ENCODE results near the gene STAB1. TPM values are rescaled to one million over a fixed set of nuclear protein-coding genes. Genes with fewer than 3 reads are reported as not detected.

STAB1 gene
- total and polyA plus RNA-seq, 3 donors from 2014 or later: 41.7 to 71.9 (median 58.6) TPM

- no peak for TF ChIP-seq POLR2A (IDR thresholded peaks at IDR 0.05)
- TF ChIP-seq, protein P1, sequence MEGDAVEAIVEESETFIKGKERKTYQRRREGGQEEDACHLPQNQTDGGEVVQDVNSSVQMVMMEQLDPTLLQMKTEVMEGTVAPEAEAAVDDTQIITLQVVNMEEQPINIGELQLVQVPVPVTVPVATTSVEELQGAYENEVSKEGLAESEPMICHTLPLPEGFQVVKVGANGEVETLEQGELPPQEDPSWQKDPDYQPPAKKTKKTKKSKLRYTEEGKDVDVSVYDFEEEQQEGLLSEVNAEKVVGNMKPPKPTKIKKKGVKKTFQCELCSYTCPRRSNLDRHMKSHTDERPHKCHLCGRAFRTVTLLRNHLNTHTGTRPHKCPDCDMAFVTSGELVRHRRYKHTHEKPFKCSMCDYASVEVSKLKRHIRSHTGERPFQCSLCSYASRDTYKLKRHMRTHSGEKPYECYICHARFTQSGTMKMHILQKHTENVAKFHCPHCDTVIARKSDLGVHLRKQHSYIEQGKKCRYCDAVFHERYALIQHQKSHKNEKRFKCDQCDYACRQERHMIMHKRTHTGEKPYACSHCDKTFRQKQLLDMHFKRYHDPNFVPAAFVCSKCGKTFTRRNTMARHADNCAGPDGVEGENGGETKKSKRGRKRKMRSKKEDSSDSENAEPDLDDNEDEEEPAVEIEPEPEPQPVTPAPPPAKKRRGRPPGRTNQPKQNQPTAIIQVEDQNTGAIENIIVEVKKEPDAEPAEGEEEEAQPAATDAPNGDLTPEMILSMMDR (IDR thresholded peaks at IDR 0.05): no peak
- intact Hi-C loops (cut with DNase I; ENCODE audit: low total_unique reads): no loop called here
- H3K36me3 ChIP-seq (ENCODE audit: low read depth, missing control alignments): no peaks in the 10 kb centered on the region
- H3K9me3 ChIP-seq: no peaks in the 10 kb centered on the region
- H3K27me3 ChIP-seq: no peaks in the 10 kb centered on the region
- 83 to 84% methylated on average over 11 to 12 of the region's 12 CpGs for WGBS, 2 donors
- H3K27ac ChIP-seq: no peak overlapping the region
- no peak overlapping the region for H3K4me3 ChIP-seq
- peaks cover 9% of the 10 kb centered on the region for H3K4me1 ChIP-seq
- no peak for DNase-seq
Measured at GRCh38 chr3:52447512-52448355, 47.4 kb upstream of the STAB1 start.

DNA sequence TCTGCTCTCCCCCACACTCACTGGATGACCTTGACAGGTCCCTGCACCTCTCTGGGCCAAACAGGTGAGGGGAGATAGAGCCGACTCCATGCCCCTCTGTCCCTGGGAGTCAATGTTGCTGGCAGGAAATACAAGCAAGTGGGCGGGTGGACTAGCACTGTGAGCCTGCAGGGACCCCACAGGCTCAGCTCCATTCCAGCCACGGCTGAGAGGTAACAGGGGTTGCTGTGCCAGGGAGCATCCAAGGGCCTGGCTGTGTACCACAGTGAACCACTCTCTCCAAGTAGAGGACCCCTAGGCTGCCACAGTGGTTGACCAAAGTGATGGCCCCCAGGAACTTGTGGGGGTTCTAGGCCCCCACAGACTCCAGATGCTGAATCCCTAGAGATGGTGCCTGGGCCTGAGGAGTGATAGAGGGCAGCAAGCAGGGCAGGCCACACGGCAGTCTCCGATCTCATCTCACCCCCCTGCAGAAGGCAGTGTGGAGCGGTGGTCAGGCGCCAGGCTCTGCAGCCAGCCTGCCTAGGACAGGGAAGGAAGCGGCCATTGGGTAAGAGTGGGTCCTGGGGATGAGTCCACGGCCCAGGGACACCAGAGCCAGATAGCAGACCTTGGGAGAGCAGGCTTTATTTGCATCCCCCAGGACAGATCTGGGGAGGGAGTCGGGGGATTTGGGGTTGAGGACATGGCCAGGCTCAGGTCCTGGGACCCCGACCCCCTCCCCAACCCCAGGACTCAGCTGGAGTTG, 44.5 kb upstream of the STAB1 start:
- peaks cover 24% of the 10 kb centered on the region for H3K4me1 ChIP-seq
- H3K36me3 ChIP-seq (ENCODE audit: low read depth, missing control alignments): no peaks in the 10 kb centered on the region
- no peak overlapping the region for H3K4me3 ChIP-seq
- DNase-seq: no peak
- H3K27me3 ChIP-seq: no peaks in the 10 kb centered on the region
- TF ChIP-seq, protein P1 (IDR thresholded peaks at IDR 0.05): no peak
- no peak for TF ChIP-seq POLR2A (IDR thresholded peaks at IDR 0.05)
- H3K9me3 ChIP-seq: no peaks in the 10 kb centered on the region
- intact Hi-C loops (cut with DNase I; ENCODE audit: low total_unique reads): no loop called here
- no peak overlapping the region for H3K27ac ChIP-seq
- WGBS, 2 donors: 81% methylated on average over 11 of the region's 11 CpGs; no CpG with 5 or more reads in 1 of the 2 donors

- Histone ChIP-seq H3K4me1 (peaks cover 24% of the 10 kb centered on the region), H3K4me3 (no peak overlapping the region), H3K27ac (no peak overlapping the region), H3K9me3 (no peaks in the 10 kb centered on the region), H3K27me3 (no peaks in the 10 kb centered on the region), H3K36me3 (ENCODE audit: low read depth, missing control alignments) (no peaks in the 10 kb centered on the region)
- no peak for TF ChIP-seq POLR2A (IDR thresholded peaks at IDR 0.05)
- TF ChIP-seq, protein P1 (IDR thresholded peaks at IDR 0.05): no peak
- WGBS, 2 donors: 84 to 92% methylated on average over 15 to 24 of the region's 24 CpGs
- no peak for DNase-seq
- intact Hi-C loops (cut with DNase I; ENCODE audit: low total_unique reads): no loop called here
Measured at GRCh38 chr3:52451237-52452083, 43.7 kb upstream of the STAB1 start.

GRCh38 chr3:52452126-52452525, 43.0 kb upstream of the STAB1 start:
- H3K4me3 ChIP-seq: no peak overlapping the region
- DNase-seq: no peak
- TF ChIP-seq, protein P1 (IDR thresholded peaks at IDR 0.05): no peak
- no peak for TF ChIP-seq POLR2A (IDR thresholded peaks at IDR 0.05)
- 93 to 95% methylated on average over 4 to 5 of the region's 6 CpGs for WGBS, 2 donors
- H3K4me1 ChIP-seq: peaks cover 26% of the 10 kb centered on the region
- no peaks in the 10 kb centered on the region for H3K9me3 ChIP-seq
- no peaks in the 10 kb centered on the region for H3K36me3 ChIP-seq (ENCODE audit: low read depth, missing control alignments)
- intact Hi-C loops (cut with DNase I; ENCODE audit: low total_unique reads): no loop called here
- H3K27ac ChIP-seq: no peak overlapping the region
- no peaks in the 10 kb centered on the region for H3K27me3 ChIP-seq

Data from testis (tissue), 3 donors.